ENCODE results near the gene LRFN3.
"Not testable (repeated sequence)": the region's sequence is repeated elsewhere in the genome, so short reads cannot be mapped to it uniquely, and the experiment has no call there.

Gene LRFN3

GRCh38 chr19:35907377-35907745 is 28.8 kb upstream of the LRFN3 start:
- no peak for DNase-seq (ENCODE audit: low spot score)
- no peak for TF ChIP-seq CTCF (IDR thresholded peaks at IDR 0.05)
- Histone ChIP-seq H3K4me3 (peak overlapping the region; percentile 58), H3K27ac (peak overlapping the region in 1 of 2 donors; percentile 78)

- Histone ChIP-seq H3K27ac (peak within 1 kb of the TSS in 1 of 2 donors; percentile 78), H3K4me3 (peak within 1 kb of the TSS; percentile 58)
- TF ChIP-seq CTCF (IDR thresholded peaks at IDR 0.05), result no peak
- DNase-seq (ENCODE audit: low spot score), result no peak
These were observed 28.1 kb upstream of the LRFN3 start, which contains the start of gene TYROBP for GRCh38 chr19:35908010-35908441. Gene TYROBP, minus strand, starts transcription at chr19:35908295. Its CDS starts 67 bp downstream, at chr19:35908228.

GRCh38 chr19:35908973-35909683 is 27.0 kb upstream of the LRFN3 start:
- TF ChIP-seq CTCF (IDR thresholded peaks at IDR 0.05), result no peak
- DNase-seq (ENCODE audit: low spot score), result no peak
- H3K4me3 ChIP-seq, result peak overlapping the region; percentile 6
- H3K27ac ChIP-seq, result peak overlapping the region in 1 of 2 donors; percentile 84

- DNase-seq (ENCODE audit: low spot score), result no peak
- Histone ChIP-seq H3K4me3 (no peak overlapping the region), H3K27ac (peak overlapping the region in 1 of 2 donors; percentile 84)
- no peak for TF ChIP-seq CTCF (IDR thresholded peaks at IDR 0.05)
These were observed 26.5 kb upstream of the LRFN3 start for GRCh38 chr19:35909684-35910035.

GRCh38 chr19:35910355-35910754 is 25.8 kb upstream of the LRFN3 start:
- peak overlapping the region in 1 of 2 donors; percentile 84 for H3K27ac ChIP-seq
- not testable (repeated sequence) for H3K4me3 ChIP-seq; DNase-seq (ENCODE audit: low spot score)

GRCh38 chr19:35911173-35911572 is 25.0 kb upstream of the LRFN3 start:
- DNase-seq (ENCODE audit: low spot score), result no peak
- TF ChIP-seq CTCF (IDR thresholded peaks at IDR 0.05), result no peak
- Histone ChIP-seq H3K4me3 (no peak overlapping the region), H3K27ac (no peak overlapping the region)

GRCh38 chr19:35911790-35912189 is 24.4 kb upstream of the LRFN3 start:
- TF ChIP-seq CTCF (IDR thresholded peaks at IDR 0.05), result no peak
- DNase-seq (ENCODE audit: low spot score), result no peak
- Histone ChIP-seq H3K27ac (no peak overlapping the region), H3K4me3 (no peak overlapping the region)
